Stimulated activated naive CD8-positive, alpha-beta T cell treated with anti-CD3 and anti-CD28 coated beads, Interleukin-15, amount 100 ng/mL, for 72 hours (primary cell): ENCODE results near the gene SSX4.
"Not testable (repeated sequence)": the region's sequence is repeated elsewhere in the genome, so short reads cannot be mapped to it uniquely, and the experiment has no call there.

ENCODE experiments used
- ATAC-seq: fragments of 150-1000 bp; cut with Tn5 transposase; 2 replicates; pipeline ENCODE4 v1.10.0; 2021; ENCODE audit warnings: mild to moderate bottlenecking, moderate library complexity
- DNase-seq, 2 donors: peaks; one replicate each; pipeline ENCODE4 v3.0.0; 2021 to 2022
- H3K27ac Mint-ChIP-seq, 2 donors: one replicate each; pipeline ENCODE4 v1.8.0; 2022; ENCODE audit warnings: mild to moderate bottlenecking in 2 of 2, mixed read lengths in 2 of 2, moderate library complexity in 2 of 2
- H3K27me3 Mint-ChIP-seq: one replicate; pipeline ENCODE4 v1.8.0; 2022; ENCODE audit warnings: mixed read lengths
- H3K4me1 Mint-ChIP-seq: one replicate; pipeline ENCODE4 v1.8.0; 2022; ENCODE audit warnings: mild to moderate bottlenecking, mixed read lengths
- H3K4me3 Mint-ChIP-seq, 2 donors: one replicate each; pipeline ENCODE4 v1.8.0; 2022; ENCODE audit warnings: mild to moderate bottlenecking in 2 of 2, mixed read lengths in 2 of 2, moderate library complexity in 1 of 2
- H3K9me3 Mint-ChIP-seq, 2 donors: one replicate each; pipeline ENCODE4 v1.8.0; 2022; ENCODE audit warnings: mixed read lengths in 2 of 2

Gene SSX4

GRCh38 chrX:48383239-48383638, at the start of gene SSX4:
Gene SSX4, plus strand, starts transcription at chrX:48383539. Its CDS starts 515 bp downstream, at chrX:48384054.
- not testable (repeated sequence) for H3K27ac Mint-ChIP-seq, DNase-seq, ATAC-seq, H3K4me3 Mint-ChIP-seq, H3K9me3 Mint-ChIP-seq, H3K27me3 Mint-ChIP-seq, H3K4me1 Mint-ChIP-seq

GRCh38 chrX:48346059-48346458, 37.3 kb upstream of the SSX4 start:
- not testable (repeated sequence) for H3K4me3 Mint-ChIP-seq, H3K9me3 Mint-ChIP-seq, H3K27me3 Mint-ChIP-seq, H3K27ac Mint-ChIP-seq, ATAC-seq, H3K4me1 Mint-ChIP-seq, DNase-seq

- DNase-seq, ATAC-seq, H3K4me3 Mint-ChIP-seq, H3K27me3 Mint-ChIP-seq, H3K4me1 Mint-ChIP-seq, H3K9me3 Mint-ChIP-seq: not testable (repeated sequence)
- peak within 1 kb of the TSS in 1 of 2 donors; percentile 33 for H3K27ac Mint-ChIP-seq
Observed at GRCh38 chrX:48356315-48357094, 26.8 kb upstream of the SSX4 start, which contains the start of gene SSX3. Gene SSX3, minus strand, starts transcription at chrX:48356703. Its CDS starts 1,454 bp downstream, at chrX:48355249.

DNA sequence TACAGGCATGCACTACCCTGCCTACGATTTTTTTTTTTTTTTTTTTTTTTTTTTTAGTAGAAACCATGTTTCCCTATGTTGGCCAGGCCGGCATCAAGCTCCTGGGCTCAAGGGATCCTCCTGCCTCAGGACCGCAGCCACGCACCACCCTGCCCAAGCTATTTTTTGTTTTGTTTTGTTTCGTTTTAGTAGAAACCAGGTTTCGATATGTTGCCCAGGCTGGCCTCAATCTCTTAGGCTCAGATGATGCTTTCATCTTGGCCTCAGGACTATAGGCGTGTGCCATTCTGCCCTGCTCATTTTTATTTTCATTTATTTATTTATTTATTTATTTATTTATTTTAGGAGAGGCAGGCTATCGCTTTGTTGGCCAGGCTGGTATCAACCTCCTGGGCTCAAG, 25.7 kb upstream of the SSX4 start:
- H3K27ac Mint-ChIP-seq = no peak overlapping the region
- H3K9me3 Mint-ChIP-seq = no peaks in the 10 kb centered on the region
- no peak overlapping the region for H3K4me3 Mint-ChIP-seq
- H3K4me1 Mint-ChIP-seq = no peaks in the 10 kb centered on the region
- H3K27me3 Mint-ChIP-seq = no peaks in the 10 kb centered on the region
- no peak for DNase-seq
- ATAC-seq = no peak

- not testable (repeated sequence) for H3K27me3 Mint-ChIP-seq, H3K4me3 Mint-ChIP-seq, ATAC-seq, H3K9me3 Mint-ChIP-seq, DNase-seq, H3K4me1 Mint-ChIP-seq, H3K27ac Mint-ChIP-seq
Observed at GRCh38 chrX:48359281-48359680, 24.1 kb upstream of the SSX4 start.

- peak; percentile 88 for ATAC-seq
- not testable (repeated sequence) for H3K4me3 Mint-ChIP-seq
Observed at GRCh38 chrX:48367717-48368408, 15.5 kb upstream of the SSX4 start.

GRCh38 chrX:48370408-48370807, 12.9 kb upstream of the SSX4 start:
- ATAC-seq, H3K27me3 Mint-ChIP-seq, H3K27ac Mint-ChIP-seq, H3K4me3 Mint-ChIP-seq, H3K9me3 Mint-ChIP-seq, DNase-seq, H3K4me1 Mint-ChIP-seq: not testable (repeated sequence)

More at GRCh38 chrX:48367717-48368408, 15.5 kb upstream of the SSX4 start:
- not testable (repeated sequence) for DNase-seq, H3K4me1 Mint-ChIP-seq, H3K27me3 Mint-ChIP-seq, H3K9me3 Mint-ChIP-seq, H3K27ac Mint-ChIP-seq

DNA sequence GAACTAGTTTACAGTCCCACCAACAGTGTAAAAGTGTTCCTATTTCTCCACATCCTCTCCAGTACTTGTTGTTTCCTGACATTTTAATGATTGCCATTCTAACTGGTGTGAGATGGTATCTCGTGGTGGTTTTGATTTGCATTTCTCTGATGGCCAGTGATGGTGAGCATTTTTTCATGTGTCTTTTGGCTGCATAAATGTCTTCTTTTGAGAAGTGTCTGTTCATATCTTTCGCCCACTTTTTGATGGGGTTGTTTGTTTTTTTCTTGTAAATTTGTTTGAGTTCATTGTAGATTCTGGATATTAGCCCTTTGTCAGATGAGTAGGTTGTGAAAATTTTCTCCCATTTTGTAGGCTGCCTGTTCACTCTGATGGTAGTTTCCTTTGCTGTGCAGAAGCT, 13.6 kb downstream of the SSX4 start:
- not testable (repeated sequence) for H3K27ac Mint-ChIP-seq, H3K4me1 Mint-ChIP-seq, ATAC-seq, H3K27me3 Mint-ChIP-seq, H3K9me3 Mint-ChIP-seq, DNase-seq, H3K4me3 Mint-ChIP-seq

GRCh38 chrX:48397825-48398224, 14.5 kb downstream of the SSX4 start:
- not testable (repeated sequence) for H3K27ac Mint-ChIP-seq, H3K9me3 Mint-ChIP-seq, H3K4me1 Mint-ChIP-seq, H3K4me3 Mint-ChIP-seq, ATAC-seq, DNase-seq, H3K27me3 Mint-ChIP-seq

GRCh38 chrX:48411860-48412259, 28.5 kb downstream of the SSX4 start, which contains the start of gene SSX4B:
Gene SSX4B, minus strand, starts transcription at chrX:48411960. Its CDS starts 588 bp downstream, at chrX:48411372.
- DNase-seq, H3K4me1 Mint-ChIP-seq, H3K4me3 Mint-ChIP-seq, ATAC-seq, H3K27me3 Mint-ChIP-seq, H3K27ac Mint-ChIP-seq, H3K9me3 Mint-ChIP-seq: not testable (repeated sequence)

GRCh38 chrX:48427027-48427716, 43.8 kb downstream of the SSX4 start:
- H3K9me3 Mint-ChIP-seq, DNase-seq, H3K27ac Mint-ChIP-seq, H3K4me1 Mint-ChIP-seq, H3K4me3 Mint-ChIP-seq, H3K27me3 Mint-ChIP-seq: not testable (repeated sequence)
- peak; percentile 91 for ATAC-seq

GRCh38 chrX:48429606-48430005, 46.3 kb downstream of the SSX4 start:
- DNase-seq, H3K4me1 Mint-ChIP-seq, H3K9me3 Mint-ChIP-seq, H3K27me3 Mint-ChIP-seq, H3K4me3 Mint-ChIP-seq, ATAC-seq, H3K27ac Mint-ChIP-seq: not testable (repeated sequence)

DNA sequence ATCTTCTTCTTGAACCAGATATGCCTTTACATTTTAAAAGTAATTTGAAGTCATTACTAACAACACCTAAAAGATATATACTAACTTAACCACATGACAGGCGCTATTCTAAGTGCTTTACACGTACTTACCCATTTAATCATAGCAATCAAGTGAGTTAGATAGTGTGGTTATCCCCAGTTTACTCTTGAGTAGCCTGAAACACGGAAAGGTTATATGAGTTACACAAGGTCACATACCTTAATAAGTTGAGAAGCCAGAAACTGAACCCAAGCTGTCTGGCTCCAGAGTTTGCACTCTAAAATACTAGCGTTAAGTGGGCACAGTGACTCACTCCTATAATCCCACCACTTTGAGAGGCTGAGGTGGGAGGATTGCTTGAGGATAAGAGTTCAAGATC, 46.8 kb downstream of the SSX4 start:
- not testable (repeated sequence) for H3K9me3 Mint-ChIP-seq, H3K27ac Mint-ChIP-seq, ATAC-seq, H3K27me3 Mint-ChIP-seq, H3K4me3 Mint-ChIP-seq, H3K4me1 Mint-ChIP-seq, DNase-seq

- not testable (repeated sequence) for H3K27ac Mint-ChIP-seq, H3K4me1 Mint-ChIP-seq, H3K4me3 Mint-ChIP-seq, H3K27me3 Mint-ChIP-seq, H3K9me3 Mint-ChIP-seq, ATAC-seq, DNase-seq
Observed at GRCh38 chrX:48433713-48434112, 50.4 kb downstream of the SSX4 start.
